NCI-H2196 (cell line): ENCODE results near the gene PIBF1.
"Not testable (repeated sequence)": the region's sequence is repeated elsewhere in the genome, so short reads cannot be mapped to it uniquely, and the experiment has no call there.

Source experiments
- DNase-seq: peaks from one replicate; lab custom pipeline; 2025; ENCODE audit not compliant: unreplicated experiment; lab: John Stamatoyannopoulos, UW

The PIBF1 gene

DNA sequence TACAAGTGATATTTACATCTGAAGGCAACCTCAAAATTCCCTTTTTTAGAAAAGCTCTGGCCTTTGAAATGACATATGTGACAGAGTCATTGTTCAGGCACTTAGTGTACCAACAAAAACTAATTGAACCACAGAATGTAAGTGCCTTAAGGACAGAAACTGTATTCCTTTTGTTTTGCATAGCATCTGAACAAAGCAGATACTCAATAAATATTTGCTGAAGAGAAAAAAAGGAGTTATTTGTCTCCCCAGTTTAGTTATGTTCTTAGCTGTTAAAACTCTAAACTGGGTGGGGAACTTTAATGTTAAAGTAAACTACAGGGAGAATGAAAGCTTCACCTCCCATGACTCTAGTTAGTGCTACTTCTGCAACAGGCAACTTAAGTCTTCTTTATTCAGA, 220.0 kb downstream of the PIBF1 start:
- DNase-seq, result no peak

DNA sequence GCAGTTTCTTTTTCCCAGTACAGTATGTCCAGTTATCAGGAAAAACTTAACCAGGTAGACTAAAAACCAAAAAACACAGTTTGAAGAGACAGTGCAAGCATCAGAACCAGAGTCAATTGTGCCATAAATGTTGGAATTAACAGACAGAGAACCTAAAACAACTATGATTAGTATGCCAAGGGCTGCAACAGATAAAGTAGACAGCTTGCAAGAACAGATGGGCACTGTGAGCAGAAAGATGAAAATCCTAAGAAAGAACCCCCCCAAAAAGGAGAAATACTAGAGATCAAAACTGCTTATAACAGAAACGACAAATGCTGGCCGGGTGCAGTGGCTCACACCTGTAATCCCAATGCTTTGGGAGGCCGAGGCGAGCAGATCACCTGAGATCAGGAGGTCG, 229.8 kb downstream of the PIBF1 start:
- DNase-seq, result no peak

DNA sequence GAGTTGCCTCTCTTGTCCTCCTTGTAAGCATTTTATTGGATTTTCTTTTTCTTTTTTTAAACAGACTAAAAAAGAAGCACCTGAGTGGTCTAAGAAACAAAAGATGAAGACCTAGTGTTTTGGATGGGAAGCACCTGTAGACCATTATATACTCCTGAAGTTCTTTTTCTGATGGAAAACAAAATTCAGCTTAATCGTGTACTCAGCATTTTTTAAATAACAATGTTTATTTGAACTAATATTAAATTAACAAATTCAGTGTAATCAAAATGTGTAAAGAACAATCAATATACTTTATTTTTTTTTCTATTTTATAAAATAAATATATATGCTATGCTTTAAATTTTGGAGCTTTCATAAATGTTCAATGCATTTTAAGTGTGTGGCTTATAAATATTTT, 233.9 kb downstream of the PIBF1 start:
- DNase-seq, result no peak

DNA sequence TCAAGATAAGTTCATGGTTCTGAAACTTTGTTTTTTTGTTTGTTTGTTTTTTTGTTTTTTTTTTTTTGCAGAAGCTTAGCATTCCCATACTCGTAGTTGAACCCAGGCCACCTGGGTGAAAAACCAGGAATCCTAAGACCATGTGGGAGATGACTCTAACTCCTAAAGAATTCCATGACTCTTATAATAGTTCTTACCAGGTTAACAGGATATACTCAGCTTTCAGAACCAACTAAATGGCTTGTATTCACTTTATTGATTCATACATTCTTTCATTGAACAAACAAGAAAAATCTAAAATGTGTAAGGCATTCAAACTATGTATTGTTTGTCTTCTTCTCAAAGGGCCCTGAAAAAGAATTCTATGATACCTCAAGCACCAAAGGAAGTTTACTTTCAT, 236.4 kb downstream of the PIBF1 start:
- no peak for DNase-seq

DNA sequence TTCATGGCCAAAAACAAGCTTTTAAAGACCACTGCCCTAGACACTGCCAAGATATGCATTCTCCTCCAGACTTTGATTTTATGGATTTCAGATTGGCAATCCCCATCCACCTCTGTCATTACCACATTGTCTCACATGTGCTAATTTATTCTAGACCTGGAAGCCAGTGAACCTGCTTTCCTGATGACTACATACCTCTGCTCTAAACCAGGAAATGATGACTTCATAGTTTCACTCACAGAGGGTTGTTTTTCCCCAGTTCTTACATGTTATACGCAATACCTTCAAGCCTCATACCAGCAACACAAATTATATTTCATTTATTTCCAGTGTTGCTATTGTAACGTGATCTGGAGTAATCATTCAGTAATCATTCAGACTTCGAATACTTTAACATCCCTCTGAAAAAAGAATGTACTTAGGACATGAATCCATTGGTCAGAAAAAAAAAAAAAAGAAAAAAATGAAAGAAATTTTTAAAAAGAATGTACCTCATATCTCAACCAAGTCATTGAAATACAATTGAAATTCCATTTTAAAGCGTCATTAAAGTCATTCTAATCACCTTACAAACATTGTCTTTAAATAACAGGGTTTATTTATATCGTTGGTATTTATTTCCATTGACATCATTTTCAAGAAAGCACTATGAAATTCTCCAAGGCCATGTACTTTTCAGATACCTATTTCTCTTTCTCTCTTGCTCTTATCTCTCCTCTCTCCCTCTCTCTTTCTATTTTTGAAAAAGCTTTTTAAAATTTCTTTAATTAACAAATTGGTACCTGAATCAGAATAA, 243.5 kb downstream of the PIBF1 start:
- no peak for DNase-seq

DNA sequence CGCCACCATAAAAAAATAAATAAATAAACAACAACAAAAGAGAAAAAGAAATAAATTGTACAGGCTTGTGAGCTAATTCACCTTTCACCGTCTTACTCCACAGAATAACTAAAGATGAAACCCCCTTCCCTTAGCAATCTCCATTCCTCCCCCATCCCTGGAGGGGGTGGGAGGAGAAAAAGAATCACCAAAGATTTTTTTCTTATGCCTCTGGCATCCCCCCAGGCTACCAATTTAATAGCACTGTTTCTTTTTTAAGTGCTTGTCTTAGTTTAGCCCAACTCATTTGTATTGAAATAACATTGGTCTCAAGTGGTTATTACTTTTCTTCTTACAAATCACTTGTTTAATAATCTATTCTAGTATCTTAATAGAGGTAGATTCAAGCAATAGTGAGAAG, 253.0 kb downstream of the PIBF1 start:
- DNase-seq, result no peak

DNA sequence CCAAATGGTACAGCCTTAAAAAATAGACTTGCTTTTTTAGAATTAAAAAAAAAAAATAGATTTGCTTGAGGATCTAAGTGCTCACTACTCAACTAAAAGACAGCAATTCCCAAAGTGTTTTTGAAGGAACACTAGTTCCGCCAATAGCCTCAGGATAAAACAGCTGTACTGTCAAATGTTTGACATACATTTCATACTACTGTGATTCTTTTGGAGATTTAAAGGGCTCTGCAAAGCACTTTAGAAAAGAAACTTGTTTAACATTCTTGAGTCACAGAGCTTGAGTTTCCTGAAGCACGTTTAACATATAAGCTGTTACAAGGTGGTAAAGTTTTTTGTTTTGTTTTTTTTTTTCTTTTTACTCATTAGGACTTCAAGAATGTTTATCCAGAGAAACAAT, 253.7 kb downstream of the PIBF1 start:
- no peak for DNase-seq

DNA sequence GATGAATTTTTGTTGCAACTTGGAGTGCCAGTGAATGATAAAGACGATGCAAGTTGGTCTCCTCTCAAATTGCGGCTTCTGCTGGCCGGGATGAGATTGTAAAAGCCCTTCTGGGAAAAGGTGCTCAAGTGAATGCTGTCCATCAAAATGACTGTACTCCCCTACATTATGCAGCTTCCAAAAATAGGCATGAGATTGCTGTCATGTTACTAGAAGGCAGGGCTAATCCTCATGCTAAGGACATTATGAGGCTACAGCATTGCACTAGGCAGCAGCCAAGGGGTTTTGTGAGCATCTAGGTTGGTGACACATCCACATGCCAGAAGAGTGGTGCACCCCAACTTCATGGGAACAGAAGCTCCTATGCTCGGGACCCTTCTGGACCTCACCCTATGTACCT, 254.6 kb downstream of the PIBF1 start:
- no peak for DNase-seq

DNA sequence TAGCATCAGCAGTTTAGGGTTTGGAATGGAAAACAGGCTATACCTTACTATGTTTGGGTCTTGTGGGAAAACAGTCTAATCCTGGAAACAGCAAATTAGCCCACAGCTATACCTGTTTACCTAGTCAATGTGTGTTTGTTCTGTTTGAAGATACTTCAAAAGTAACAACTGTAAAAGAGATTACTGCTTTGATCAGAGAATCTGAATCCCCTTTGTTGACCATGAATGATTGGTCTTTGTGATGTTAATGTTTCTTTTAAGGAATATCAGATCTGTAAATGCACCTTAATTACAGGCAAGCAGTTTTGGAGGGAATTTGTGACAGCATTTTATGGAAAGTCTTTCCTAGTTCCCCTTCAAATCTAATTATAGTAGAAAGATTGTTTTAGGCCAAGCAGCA, 256.1 kb downstream of the PIBF1 start:
- no peak for DNase-seq

DNA sequence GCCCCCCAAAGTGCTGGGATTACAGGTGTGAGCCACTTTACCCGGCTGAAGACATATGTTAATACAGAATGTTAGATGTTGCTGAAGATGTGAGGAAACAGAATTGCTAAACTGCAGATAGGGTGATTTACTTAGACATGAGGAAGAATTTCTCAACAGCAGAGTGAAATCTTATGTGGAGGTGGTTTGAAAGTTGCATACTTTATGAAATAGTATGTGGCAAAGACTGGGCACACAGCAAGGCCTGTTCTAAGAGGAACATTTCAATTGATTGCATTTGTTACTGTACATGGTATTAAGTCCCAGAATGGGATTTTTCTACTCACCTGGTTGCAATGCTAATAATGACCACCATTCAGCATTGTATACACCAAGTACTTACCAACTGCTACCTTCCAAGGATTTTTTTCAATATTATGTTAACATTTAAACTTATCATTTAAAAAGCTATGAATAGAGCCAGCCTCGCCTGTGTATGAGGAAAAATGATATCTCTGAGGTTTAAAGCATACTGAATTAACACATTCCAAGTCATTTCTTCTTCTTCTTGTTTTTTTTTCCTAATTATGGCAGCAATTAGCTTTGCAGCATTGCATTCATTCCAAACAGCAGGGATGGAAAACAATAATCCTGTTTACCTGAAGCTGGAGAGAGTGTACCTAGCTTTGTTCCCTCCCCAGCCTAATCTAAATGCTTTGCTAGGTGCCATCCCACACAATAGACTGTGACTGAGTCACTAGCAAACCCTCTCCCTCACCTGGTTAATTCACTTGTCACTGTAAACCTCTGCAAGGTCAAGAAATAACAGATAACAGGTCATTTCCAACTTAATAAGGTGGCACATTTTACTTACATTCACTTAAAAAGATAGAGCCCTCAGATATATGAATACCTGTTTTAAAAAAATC, 257.5 kb downstream of the PIBF1 start:
- DNase-seq, result no peak

DNA sequence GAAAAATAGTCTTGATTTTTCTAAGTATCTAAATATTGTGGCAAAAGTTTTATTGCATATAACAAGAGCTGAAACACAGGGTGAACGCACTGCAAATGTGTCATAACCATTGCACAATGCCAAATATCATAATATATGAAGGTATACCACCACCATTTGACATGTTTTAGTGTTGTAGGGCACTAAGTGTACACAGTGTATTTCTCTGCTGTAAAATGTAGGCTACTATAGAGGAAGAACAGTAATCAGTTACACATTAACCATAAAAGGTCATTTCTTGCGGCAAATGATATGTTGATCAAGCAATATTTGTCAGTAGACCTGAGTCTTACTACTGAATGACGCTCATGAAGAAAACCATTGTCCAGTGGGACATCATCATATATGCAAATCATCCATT, 258.6 kb downstream of the PIBF1 start:
- no peak for DNase-seq

DNA sequence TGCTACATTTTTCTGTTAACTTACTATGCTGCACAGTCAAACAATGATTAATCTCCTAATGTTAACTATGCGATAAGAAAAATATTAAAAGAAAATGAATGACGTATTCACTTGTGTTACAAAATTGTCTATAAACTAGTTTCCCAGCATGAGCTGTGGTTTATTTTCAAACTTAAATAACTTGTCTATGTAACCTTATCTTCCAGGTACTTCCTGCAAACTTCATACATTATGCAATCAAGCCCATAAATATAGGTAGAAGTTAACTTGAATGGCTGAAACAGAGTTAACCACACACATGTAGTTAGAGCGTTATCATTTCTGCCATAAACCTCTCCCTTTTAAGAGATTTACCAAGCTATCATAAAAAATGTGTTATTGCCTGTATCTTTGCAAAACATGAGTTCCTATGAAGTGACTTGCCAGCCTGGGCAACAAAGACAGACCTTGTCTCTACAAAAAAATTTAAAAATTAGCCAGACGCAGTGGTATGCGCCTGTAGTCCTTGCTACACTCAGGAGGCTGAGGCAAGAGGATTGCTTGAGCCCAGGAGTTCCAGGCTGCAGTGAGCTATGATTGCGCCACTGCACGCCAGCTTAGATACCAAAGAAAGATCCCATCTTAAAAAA, 259.1 kb downstream of the PIBF1 start:
- DNase-seq, result no peak

DNA sequence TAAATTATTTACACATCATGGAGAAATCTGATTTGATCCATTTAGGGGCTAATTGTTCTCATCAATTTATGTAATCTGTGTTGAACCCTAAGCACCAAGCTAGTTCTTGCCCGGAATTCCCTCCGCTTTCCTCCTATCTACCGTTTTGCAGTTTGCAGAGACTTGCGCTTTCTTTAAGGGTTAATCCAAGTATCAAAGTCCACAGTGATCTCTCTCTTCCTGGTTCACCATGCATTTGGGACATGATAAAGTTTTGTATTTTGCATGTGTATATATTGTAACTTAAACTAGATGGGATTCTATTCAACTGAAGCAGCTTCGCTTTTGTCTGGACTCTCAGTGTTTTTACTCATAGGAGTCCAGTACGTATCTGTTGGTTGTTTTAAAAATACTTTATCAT, 263.1 kb downstream of the PIBF1 start:
- DNase-seq, result no peak

DNA sequence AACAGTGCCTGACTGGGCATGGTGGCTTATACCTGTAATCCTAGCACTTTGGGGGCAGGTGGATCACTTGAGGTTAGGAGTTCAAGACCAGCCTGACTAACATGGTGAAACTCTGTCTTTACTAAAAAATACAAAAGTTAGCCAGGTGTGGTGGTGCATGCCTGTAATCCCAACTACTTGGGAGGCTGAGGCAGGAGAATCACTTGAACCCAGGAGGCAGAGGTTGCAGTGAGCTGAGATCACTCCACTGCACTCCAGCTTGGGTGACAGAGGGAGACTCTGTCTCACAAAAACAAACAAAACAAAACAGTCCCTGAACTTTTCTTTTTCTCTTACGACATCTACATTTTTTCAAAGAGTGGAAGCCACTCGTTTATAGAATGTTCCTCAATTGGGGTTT, 266.7 kb downstream of the PIBF1 start:
- not testable (repeated sequence) for DNase-seq

DNA sequence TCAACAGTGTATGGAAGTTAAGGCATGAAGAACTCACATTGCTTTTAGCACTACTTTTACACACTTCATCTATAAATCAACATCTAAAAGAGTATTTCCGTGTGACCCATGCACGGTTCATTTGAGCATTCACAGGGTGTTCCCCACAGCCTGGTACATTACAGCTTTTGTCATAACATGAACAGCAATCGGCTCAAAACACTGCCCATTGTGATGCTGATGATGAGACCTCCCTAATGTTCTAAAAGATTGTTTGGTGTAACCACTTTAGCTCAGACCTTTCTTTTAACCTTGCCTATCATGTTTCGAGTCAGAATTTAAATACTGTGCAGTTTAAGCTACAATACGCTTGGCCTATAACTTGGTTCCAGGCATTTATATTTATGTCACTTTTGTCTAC, 272.8 kb downstream of the PIBF1 start:
- DNase-seq, result no peak

DNA sequence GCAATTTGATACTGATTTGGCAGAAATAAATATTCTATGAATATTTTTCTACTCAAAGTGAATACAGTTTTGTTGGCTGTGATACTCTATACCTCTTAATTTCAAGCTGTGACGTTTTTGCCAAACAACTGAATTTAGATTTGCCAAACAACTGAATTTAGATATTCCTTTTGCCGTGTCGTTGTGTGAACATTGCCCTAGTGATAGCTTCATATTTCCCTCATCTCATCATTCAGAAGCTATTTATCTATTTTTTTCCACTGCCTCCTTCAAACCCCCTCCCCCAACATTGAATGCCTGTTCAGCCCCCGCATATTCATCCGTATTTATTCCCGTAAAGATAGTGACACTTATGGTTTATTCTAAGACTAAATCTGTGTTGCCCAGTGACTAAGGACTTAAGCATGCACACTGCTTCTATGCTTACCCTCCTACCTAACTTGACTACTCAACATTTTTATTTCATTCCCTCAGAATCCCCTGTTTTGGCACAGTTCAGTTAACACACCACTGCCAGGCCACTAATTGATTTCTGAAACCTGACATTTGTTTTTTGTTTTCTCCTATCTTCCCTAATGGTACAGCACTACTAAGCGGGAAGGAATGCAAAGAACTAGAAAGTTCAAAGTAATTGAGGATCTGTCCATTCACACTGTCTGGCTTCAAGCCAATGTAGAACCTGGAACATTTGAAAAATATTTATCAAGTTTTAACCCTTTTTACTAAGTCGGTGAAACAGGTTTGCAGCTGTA, 274.1 kb downstream of the PIBF1 start:
- DNase-seq, result no peak

DNA sequence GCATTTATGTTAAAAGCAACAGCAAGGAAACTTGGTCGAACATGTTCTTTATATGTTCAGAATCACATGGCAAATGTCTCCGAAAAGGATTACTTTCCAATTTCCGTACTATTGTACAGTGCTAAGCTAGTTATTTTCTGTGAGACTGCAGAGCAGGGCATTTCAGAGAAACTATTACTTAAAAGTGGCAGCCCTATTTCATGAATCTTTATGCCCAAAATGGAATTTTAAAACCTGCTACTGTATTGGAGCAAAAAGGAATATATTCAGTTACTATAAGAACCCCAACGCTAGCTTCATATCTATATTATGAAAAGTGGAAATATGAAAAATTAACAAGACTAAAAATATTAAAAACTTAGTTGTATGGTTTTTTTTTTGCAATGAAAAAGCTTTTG, 274.6 kb downstream of the PIBF1 start:
- DNase-seq, result no peak

DNA sequence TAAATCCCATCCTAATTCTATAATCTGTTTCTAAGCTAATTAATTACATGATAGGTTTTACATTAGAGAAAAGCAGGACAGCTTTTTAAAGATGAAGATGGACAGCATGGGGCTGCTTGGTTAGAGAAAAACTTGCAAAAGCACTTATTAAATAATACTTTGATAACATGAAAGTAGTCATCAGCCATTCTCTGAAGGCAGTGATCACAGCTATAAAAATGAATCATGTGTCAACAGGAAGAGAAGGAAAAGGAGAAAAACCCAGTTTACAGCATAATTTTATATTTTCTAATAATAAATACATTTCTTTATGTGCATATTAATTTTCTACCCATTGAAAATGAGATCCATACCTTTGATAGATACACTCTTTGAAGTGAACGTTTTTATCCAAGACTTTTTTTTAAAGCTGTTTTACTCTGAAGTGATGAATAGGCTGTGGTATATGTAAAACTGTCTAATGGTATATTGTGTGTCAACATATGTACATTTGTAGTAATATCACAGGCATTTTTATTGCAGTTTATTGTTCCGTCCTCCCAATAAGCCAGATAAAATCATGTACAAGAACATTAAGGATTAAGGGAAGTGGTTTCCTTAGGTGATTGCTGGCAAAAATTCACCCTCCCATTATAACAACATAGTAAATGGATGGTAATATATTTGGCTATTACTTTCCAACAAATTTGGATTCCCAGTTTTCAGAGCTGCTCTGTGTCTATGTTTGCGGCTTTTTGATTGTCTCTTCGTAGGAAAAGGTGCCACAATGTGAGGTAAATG, 275.5 kb downstream of the PIBF1 start:
- DNase-seq, result no peak

DNA sequence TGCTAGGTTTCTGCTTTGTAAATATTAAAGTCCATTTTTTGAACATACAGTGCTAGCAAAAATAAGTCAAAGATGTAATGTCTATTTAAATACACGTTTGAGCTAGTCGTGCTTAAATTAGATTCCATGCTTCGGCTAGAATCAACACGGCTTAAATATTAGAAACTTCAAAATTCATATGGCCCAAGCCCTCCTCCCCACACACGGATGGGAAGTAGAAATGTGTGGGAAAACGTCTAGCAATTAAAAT, 276.1 kb downstream of the PIBF1 start:
- DNase-seq, result no peak

DNA sequence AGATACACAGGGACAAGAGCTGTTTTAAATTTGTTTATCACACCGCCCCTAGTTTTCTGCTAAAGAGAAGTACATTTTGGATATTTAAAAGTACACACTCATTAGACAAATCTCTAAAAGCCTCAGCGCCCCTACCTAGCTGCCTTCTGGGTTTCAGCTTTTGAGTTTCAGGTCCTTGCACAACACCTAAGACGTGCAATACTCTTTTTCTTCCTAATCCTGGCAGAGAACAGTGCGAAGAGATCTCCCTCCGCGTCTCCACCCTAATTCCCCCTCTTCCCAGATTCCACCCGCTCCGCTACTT, 276.5 kb downstream of the PIBF1 start:
- DNase-seq, result no peak
